BJ (cell line): Measurements from ENCODE around the gene SGTA. TPM values are rescaled to one million over a fixed set of nuclear protein-coding genes. Genes with fewer than 3 reads are reported as not detected.

Source experiments
- CTCF ChIA-PET: fragments of 350-600 bp; formaldehyde crosslinking; extraction: SDS; loops from one replicate; lab custom pipeline; 2021; ENCODE audit warnings: antibody characterized with exemption, inconsistent platforms; lab: Yijun Ruan, JAX
- POLR2A ChIA-PET: fragments of 300-600 bp; sonication (Branson Sonifier 250); formaldehyde crosslinking; extraction: SDS; loops from one replicate; lab custom pipeline; 2021; ENCODE audit warnings: antibody characterized with exemption; lab: Charles Lee
- DNase-seq: peaks from one replicate; pipeline ENCODE4 v3.0.0-alpha.2; 2011; ENCODE audit warnings: low read depth
- H3K27me3 ChIP-seq: 2 replicates; pipeline ENCODE4 v1.6.0; 2011; ENCODE audit warnings: low read length; ENCODE audit not compliant: control insufficient read depth, insufficient read depth
- H3K36me3 ChIP-seq: 2 replicates; pipeline ENCODE4 v1.5.1; 2011; ENCODE audit warnings: low read length; ENCODE audit not compliant: control insufficient read depth, insufficient read depth
- H3K4me3 ChIP-seq: 2 replicates; pipeline ENCODE4 v1.5.1; 2011; ENCODE audit warnings: low read depth, mild to moderate bottlenecking, control low read depth, low read length
- CTCF ChIP-seq: IDR thresholded peaks from 2 replicates; pipeline ENCODE4 v1.5.1; 2011; ENCODE audit warnings: low read depth, mild to moderate bottlenecking, control low read depth, inconsistent platforms, low read length, moderate library complexity; ENCODE audit not compliant: insufficient read depth
- polyA plus RNA-seq: library from polyadenylated mRNA; depleted of rRNA; stranded (reverse); fragments of >200 nt; gene quantifications from 2 replicates; pipeline ENCODE4 v1.2.3, GENCODE V29; 2011

SGTA gene
- polyA plus RNA-seq, 1 experiment = 88.2 TPM

- Histone ChIP-seq H3K4me3 (no peak overlapping the region), H3K27me3 (no peaks in the 10 kb centered on the region), H3K36me3 (no peaks in the 10 kb centered on the region)
- ChIA-PET CTCF (interaction anchor here (0.7 to 12.6 kb wide), 2 partner anchors 27 to 98 kb away, joined by 3 to 244 read pairs; no protein-coding TSS in a partner anchor), POLR2A (no interaction called here)
- TF ChIP-seq CTCF = no peak
- DNase-seq = no peak
Measured at GRCh38 chr19:2747349-2747748, 35.7 kb downstream of the SGTA start.

GRCh38 chr19:2744113-2744512 lies 39.0 kb downstream of the SGTA start:
- TF ChIP-seq CTCF = no peak
- Histone ChIP-seq H3K4me3 (no peak overlapping the region), H3K27me3 (no peaks in the 10 kb centered on the region), H3K36me3 (no peaks in the 10 kb centered on the region)
- no peak for DNase-seq
- CTCF ChIA-PET = interaction anchor here (0.6 to 12.6 kb wide), 3 partner anchors 39 to 95 kb away, joined by 3 to 244 read pairs (median 3); partner anchors contain the start of gene SGTA
- POLR2A ChIA-PET = no interaction called here

- CTCF ChIA-PET = interaction anchor here (1.3 to 12.6 kb wide), 2 partner anchors 40 to 94 kb away, joined by 3 to 244 read pairs; partner anchors contain the start of gene SGTA
Measured at GRCh38 chr19:2743099-2743498, 40.0 kb downstream of the SGTA start.

GRCh38 chr19:2740314-2740656 lies 42.8 kb downstream of the SGTA start:
- TF ChIP-seq CTCF = no peak
- CTCF ChIA-PET = interaction anchor here (1.5 to 2.2 kb wide), 2 partner anchors 9 to 92 kb away, joined by 6 to 14 read pairs; no protein-coding TSS in a partner anchor
- Histone ChIP-seq H3K27me3 (no peaks in the 10 kb centered on the region), H3K4me3 (no peak overlapping the region), H3K36me3 (peaks cover 4% of the 10 kb centered on the region)
- no peak for DNase-seq
- POLR2A ChIA-PET = no interaction called here

More at GRCh38 chr19:2743099-2743498, 40.0 kb downstream of the SGTA start:
- Histone ChIP-seq H3K4me3 (no peak overlapping the region), H3K36me3 (no peaks in the 10 kb centered on the region), H3K27me3 (no peaks in the 10 kb centered on the region)
- DNase-seq = no peak
- POLR2A ChIA-PET = no interaction called here
- TF ChIP-seq CTCF = no peak

- CTCF ChIA-PET = interaction anchor here (0.8 to 2.2 kb wide), 3 partner anchors 10 to 92 kb away, joined by 3 to 14 read pairs (median 6); no protein-coding TSS in a partner anchor
- POLR2A ChIA-PET = no interaction called here
- peak; percentile 34 for TF ChIP-seq CTCF
- H3K4me3 ChIP-seq = peak within 1 kb of the TSS; percentile 88
- no peaks in the 10 kb centered on the region for H3K27me3 ChIP-seq
- H3K36me3 ChIP-seq = peaks cover 6% of the 10 kb centered on the region
- DNase-seq = peak; percentile 76
Measured at GRCh38 chr19:2739602-2740313, 43.3 kb downstream of the SGTA start, which contains the start of gene SLC39A3. Gene SLC39A3 (minus strand): TSS chr19:2740017. CDS start chr19:2737257, 2,760 bp downstream.
